Stomach (tissue), 9 donors: Measurements from ENCODE around the gene NTM. TPM values are rescaled to one million over a fixed set of nuclear protein-coding genes. Genes with fewer than 3 reads are reported as not detected.

Source experiments
- DNase-seq, 2 donors: peaks; one replicate each; pipeline versions ENCODE4 v3.0.0 to v3.0.0-alpha.2; 2013 to 2019
- H3K27ac ChIP-seq, 5 donors: fragments of 200-600 bp in 4 of 5; sonication (generic) in 4 of 5; one replicate each; pipeline ENCODE4 v1.5.1; 2013 to 2019; ENCODE audit warnings: mild to moderate bottlenecking in 1 of 5, moderate library complexity in 1 of 5
- H3K27me3 ChIP-seq, 3 donors: fragments of 200-600 bp; sonication (generic); one replicate each; pipeline ENCODE4 v1.5.1; 2017 to 2019; ENCODE audit warnings: mixed run types in 1 of 3
- H3K36me3 ChIP-seq, 4 donors: fragments of 200-600 bp; sonication (generic); 1 replicate in 3 of 4; 2 replicates in 1 of 4; pipeline ENCODE4 v1.5.1; 2016 to 2019
- H3K4me1 ChIP-seq, 4 donors: fragments of 200-600 bp; sonication (generic); one replicate each; pipeline ENCODE4 v1.5.1; 2016 to 2019
- H3K4me3 ChIP-seq, 4 donors: fragments of 200-600 bp; sonication (generic) in 3 of 4; one replicate each; pipeline ENCODE4 v1.5.1; 2016 to 2019; ENCODE audit warnings: mild to moderate bottlenecking in 1 of 4
- H3K9me3 ChIP-seq, 4 donors: fragments of 200-600 bp; sonication (generic); one replicate each; pipeline ENCODE4 v1.5.1; 2016 to 2019
- CTCF ChIP-seq, 7 experiments: fragments of 450-650 bp in 4 of 7; fragments of 200-600 bp in 3 of 7; sonication (generic) in 3 of 7; IDR thresholded peaks; one replicate each; pipeline ENCODE4 v1.5.1; 2016 to 2019; ENCODE audit warnings: antibody characterized with exemption in 7 of 7, control low read depth in 2 of 7, mild to moderate bottlenecking in 1 of 7
- EP300 ChIP-seq: sonication (generic); formaldehyde crosslinking; IDR thresholded peaks from one replicate; pipeline ENCODE4 v1.6.1; 2017; ENCODE audit warnings: antibody characterized with exemption
- POLR2A ChIP-seq, 4 donors: fragments of 450-650 bp; IDR thresholded peaks; one replicate each; pipeline ENCODE4 v1.6.1; 2016; ENCODE audit warnings: antibody characterized with exemption in 4 of 4, control low read depth in 2 of 4, mild to moderate bottlenecking in 1 of 4, moderate library complexity in 1 of 4
- POLR2AphosphoS5 ChIP-seq, 3 donors: sonication (generic); formaldehyde crosslinking; IDR thresholded peaks; one replicate each; pipeline ENCODE4 v1.6.1; 2016; ENCODE audit warnings: antibody characterized with exemption in 3 of 3
- WGBS, 5 donors: extraction: QIAGEN DNeasy Blood & Tissue Kit in 3 of 5; methylation state at CpG; one replicate each; pipeline versions ENCODE4 v1.1.5 to v1.1.7; 2013 to 2018; 5-methylcytosine and 5-hydroxymethylcytosine counted together
- intact Hi-C: fragments of 100-400 bp; cut with DNase I; formaldehyde crosslinking; loops from one replicate; pipeline ENCODE4 v1.15.1; 2023; ENCODE audit warnings: low total_unique reads
- polyA plus RNA-seq, 3 donors: library from polyadenylated mRNA; stranded (reverse); fragments of 200-250 nt; gene quantifications; one replicate each; pipeline ENCODE4 v1.2.3, GENCODE V29; 2013
- total RNA-seq, 5 donors: library from RNA; depleted of rRNA; stranded (reverse); fragments of >200 nt; gene quantifications; one replicate each; pipeline versions ENCODE4 v1.1.0 to v1.2.3, GENCODE V29; 2014 to 2016
- donor health status: healthy with polysubstance abuse.
- donor health status: Bipolar disorder and iron deficiency.
- donor health status: healthy.

Gene NTM
- total and polyA plus RNA-seq, 8 donors: 0.50 to 8.4 (median 1.3) TPM; not detected in 3

- no peak for DNase-seq
- peaks cover 0 to 10% (median 0%) of the 10 kb centered on the region in 4 donors for H3K4me1 ChIP-seq
- no peak overlapping the region for H3K27ac ChIP-seq
- H3K4me3 ChIP-seq: no peak overlapping the region
- TF ChIP-seq POLR2A (IDR thresholded peaks at IDR 0.05): no peak
- no peak for TF ChIP-seq CTCF (IDR thresholded peaks at IDR 0.05)
- no peak for TF ChIP-seq POLR2AphosphoS5 (IDR thresholded peaks at IDR 0.05)
- intact Hi-C loops: no loop called here
- H3K36me3 ChIP-seq: no peaks in the 10 kb centered on the region
- H3K27me3 ChIP-seq: peaks cover 0 to 47% (median 11%) of the 10 kb centered on the region in 3 donors
- no peaks in the 10 kb centered on the region for H3K9me3 ChIP-seq
- 66 to 84% (median 81%) methylated on average over 5 of the region's 5 CpGs for WGBS, 5 donors
Observed at GRCh38 chr11:131465039-131465438, 94.6 kb downstream of the NTM start.

- Histone ChIP-seq H3K27me3 (peaks cover 0 to 54% (median 11%) of the 10 kb centered on the region in 3 donors), H3K9me3 (no peaks in the 10 kb centered on the region), H3K36me3 (no peaks in the 10 kb centered on the region), H3K4me1 (peaks cover 0 to 10% (median 0%) of the 10 kb centered on the region in 4 donors), H3K27ac (no peak overlapping the region), H3K4me3 (no peak overlapping the region)
- no peak for DNase-seq
- TF ChIP-seq CTCF (IDR thresholded peaks at IDR 0.05) (no peak), POLR2A (IDR thresholded peaks at IDR 0.05) (no peak), EP300 (no peak), POLR2AphosphoS5 (IDR thresholded peaks at IDR 0.05) (no peak)
- intact Hi-C loops: no loop called here
- 34 to 61% (median 41%) methylated on average over 5 of the region's 5 CpGs for WGBS, 5 donors
Observed at GRCh38 chr11:131465746-131466145, 95.3 kb downstream of the NTM start.

GRCh38 chr11:131467645-131468394, 97.4 kb downstream of the NTM start:
- intact Hi-C loops: no loop called here
- peaks cover 0 to 61% (median 11%) of the 10 kb centered on the region in 3 donors for H3K27me3 ChIP-seq
- DNase-seq: no peak
- no peak overlapping the region for H3K27ac ChIP-seq
- WGBS, 5 donors: 45 to 55% (median 53%) methylated on average over 10 of the region's 10 CpGs
- H3K4me3 ChIP-seq: no peak overlapping the region
- no peak for TF ChIP-seq EP300
- TF ChIP-seq CTCF (IDR thresholded peaks at IDR 0.05): no peak
- no peak for TF ChIP-seq POLR2AphosphoS5 (IDR thresholded peaks at IDR 0.05)
- TF ChIP-seq POLR2A (IDR thresholded peaks at IDR 0.05): no peak
- H3K36me3 ChIP-seq: no peaks in the 10 kb centered on the region
- no peaks in the 10 kb centered on the region for H3K9me3 ChIP-seq
- peaks cover 0 to 10% (median 0%) of the 10 kb centered on the region in 4 donors for H3K4me1 ChIP-seq

- WGBS, 5 donors: 17 to 26% (median 23%) methylated on average over 2 of the region's 2 CpGs
- Histone ChIP-seq H3K27ac (no peak overlapping the region), H3K27me3 (peaks cover 0 to 54% (median 11%) of the 10 kb centered on the region in 3 donors), H3K4me3 (no peak overlapping the region), H3K9me3 (no peaks in the 10 kb centered on the region), H3K4me1 (peaks cover 0 to 10% (median 0%) of the 10 kb centered on the region in 4 donors), H3K36me3 (no peaks in the 10 kb centered on the region)
- intact Hi-C loops: no loop called here
- DNase-seq: no peak
- TF ChIP-seq EP300: no peak
- no peak for TF ChIP-seq CTCF (IDR thresholded peaks at IDR 0.05)
- no peak for TF ChIP-seq POLR2AphosphoS5 (IDR thresholded peaks at IDR 0.05)
- TF ChIP-seq POLR2A (IDR thresholded peaks at IDR 0.05): no peak
Observed at GRCh38 chr11:131468565-131468964, 98.2 kb downstream of the NTM start.
